ENCODE results near the gene SKIC2.

DNA sequence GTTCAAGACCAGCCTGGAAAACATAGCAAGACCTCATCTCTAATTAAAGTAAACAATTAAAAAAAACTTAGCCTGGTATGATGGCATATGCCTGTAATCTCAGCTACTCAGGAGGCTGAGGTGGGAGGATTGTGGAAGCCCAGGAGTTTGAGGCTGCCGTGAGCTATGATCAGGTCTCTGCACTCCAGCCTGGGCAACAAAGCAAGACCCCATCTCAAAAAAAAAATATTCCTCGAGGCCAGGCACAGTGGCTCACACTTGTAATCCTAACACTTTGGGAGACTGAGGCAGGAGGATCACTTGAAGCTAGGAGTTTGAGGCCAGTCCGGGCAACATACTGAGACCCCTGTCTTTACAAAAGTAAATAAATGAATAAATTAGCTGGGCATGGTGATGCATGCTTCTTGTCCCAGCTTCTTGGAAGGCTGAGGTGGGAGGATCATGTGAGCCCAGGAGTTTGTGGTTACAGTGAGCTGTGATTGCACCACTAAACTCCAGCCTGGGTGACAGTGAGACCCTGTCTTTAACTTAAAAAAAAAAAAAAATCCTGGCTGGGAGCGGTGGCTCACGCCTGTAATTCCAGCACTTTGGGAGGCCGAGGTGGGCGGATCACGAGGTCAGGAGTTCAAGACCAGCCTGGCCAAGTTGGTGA is 40.8 kb upstream of the SKIC2 start:
- TF ChIP-seq CTCF (conservative IDR thresholded peaks at IDR 0.05; ENCODE audit: low read depth, low read length), result no peak
- no peak for TF ChIP-seq NFE2L2 (IDR thresholded peaks at IDR 0.05; ENCODE audit: low read depth, low read length)
- no peak for TF ChIP-seq RFX5 (IDR thresholded peaks at IDR 0.05; ENCODE audit: low read depth, low read length)
- TF ChIP-seq FOS (IDR thresholded peaks at IDR 0.05; ENCODE audit: low read depth, low read length), result no peak
- no peak for TF ChIP-seq BHLHE40 (IDR thresholded peaks at IDR 0.05; ENCODE audit: low read depth, low read length)
- no peak for TF ChIP-seq MXI1 (IDR thresholded peaks at IDR 0.05; ENCODE audit: borderline replicate concordance, low read depth, low read length)
- TF ChIP-seq POLR2A (IDR thresholded peaks at IDR 0.05; ENCODE audit: low read depth, low read length), result no peak
- no peak for TF ChIP-seq RAD21 (IDR thresholded peaks at IDR 0.05; ENCODE audit: low read length)
- no peak for TF ChIP-seq CEBPB (IDR thresholded peaks at IDR 0.05; ENCODE audit: low read depth, low read length)
- no peak for TF ChIP-seq SMC3 (IDR thresholded peaks at IDR 0.05; ENCODE audit: low read depth, low read length)
- TF ChIP-seq MAZ (IDR thresholded peaks at IDR 0.05; ENCODE audit: borderline replicate concordance, low read depth, low read length), result no peak
- no peak for TF ChIP-seq RCOR1 (IDR thresholded peaks at IDR 0.05; ENCODE audit: insufficient replicate concordance, low read length)
- no peak for TF ChIP-seq MAFK (IDR thresholded peaks at IDR 0.05; ENCODE audit: low read depth, low read length)
- TF ChIP-seq ELK1 (IDR thresholded peaks at IDR 0.05; ENCODE audit: borderline replicate concordance, low read depth, low read length), result no peak
